ENCODE measurements around the gene SAFB.

SAFB gene

DNA sequence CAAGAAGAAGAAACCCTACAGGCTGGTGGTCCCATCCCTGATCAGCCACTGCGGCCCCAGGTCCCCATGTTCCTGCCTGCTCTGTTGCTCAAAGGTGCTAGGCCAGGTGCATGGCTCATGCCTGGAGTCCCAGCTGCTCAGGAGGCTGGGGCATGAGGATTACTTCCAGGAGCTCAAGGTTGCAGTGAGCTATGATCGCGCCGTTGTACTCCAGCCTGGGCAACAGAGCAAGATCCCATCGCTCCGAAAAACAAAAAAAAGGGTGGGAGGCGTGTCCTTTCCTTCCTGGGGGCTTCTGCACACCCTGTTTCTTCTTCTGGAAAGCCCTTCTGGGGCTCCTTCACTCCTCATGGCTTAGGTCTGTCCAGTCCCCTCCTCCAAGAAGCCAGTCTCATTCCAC is 43.2 kb upstream of the SAFB start:
- Histone ChIP-seq H2BK5ac (ENCODE audit: low read depth, low read length, poor library complexity) (no peak overlapping the region), H3K18ac (ENCODE audit: low read length) (no peak overlapping the region), H3K4me1 (ENCODE audit: control insufficient read depth in 1 of 2, insufficient read depth in 2 of 2, low read length in 2 of 2) (peaks cover 0 to 5% of the 10 kb centered on the region in 2 experiments), H2BK120ac (ENCODE audit: insufficient read depth, low read length, poor library complexity) (no peak overlapping the region), H4K91ac (ENCODE audit: low read depth, low read length) (no peak overlapping the region), H3K4ac (ENCODE audit: low read depth, low read length) (no peak overlapping the region), H3K23ac (ENCODE audit: low read length) (no peak overlapping the region), H2AFZ (ENCODE audit: insufficient read depth, low read length, poor library complexity) (no peak overlapping the region), H3K9ac (ENCODE audit: low read length) (no peak overlapping the region), H3K36me3 (ENCODE audit: control insufficient read depth in 1 of 2, insufficient read depth in 2 of 2, low read length in 2 of 2) (peaks cover 5 to 7% of the 10 kb centered on the region in 2 experiments), H3K9me3 (ENCODE audit: insufficient read depth, low read depth, low read length) (no peaks in the 10 kb centered on the region), H3K14ac (ENCODE audit: low read length) (no peak overlapping the region), H2AK5ac (ENCODE audit: low read length) (no peak overlapping the region), H3K79me2 (ENCODE audit: control insufficient read depth, insufficient read depth, low read length, poor library complexity) (no peaks in the 10 kb centered on the region), H4K8ac (ENCODE audit: low read depth, low read length) (no peak overlapping the region), H4K12ac (ENCODE audit: low read depth, low read length) (no peak overlapping the region), H3K27ac (ENCODE audit: low read depth, low read length) (no peak overlapping the region), H3K4me2 (ENCODE audit: low read length) (no peak overlapping the region), H3K79me1 (ENCODE audit: low read length) (no peaks in the 10 kb centered on the region), H3K27me3 (ENCODE audit: insufficient read depth, low read length) (no peaks in the 10 kb centered on the region), H3K4me3 (ENCODE audit: low read depth, low read length) (no peak overlapping the region), H2BK12ac (ENCODE audit: low read length) (no peak overlapping the region)
- WGBS (ENCODE audit: extremely low coverage, insufficient coverage, insufficient read length) = no CpG with 5 or more reads among the region's 7 CpGs
- DNase-seq = no peak

DNA sequence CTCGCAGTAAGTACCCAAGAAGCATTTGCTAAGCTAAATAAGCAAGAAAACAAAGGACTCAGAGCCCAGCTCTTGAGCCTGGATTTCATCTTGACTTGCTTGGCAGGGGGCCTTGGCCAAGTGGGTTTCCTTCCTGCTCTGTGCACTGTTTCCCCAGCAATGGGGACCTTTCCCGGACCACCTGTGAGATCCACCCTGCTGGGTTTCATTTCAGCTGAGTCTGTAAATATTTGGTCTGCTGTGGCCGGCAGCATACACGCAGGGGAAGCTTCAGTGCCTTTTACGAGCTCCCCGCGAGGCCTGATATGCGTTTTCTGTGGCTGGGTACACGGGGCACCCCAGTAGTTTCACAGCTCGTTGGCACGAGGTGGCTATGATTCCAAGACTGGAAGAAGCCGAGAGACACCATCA is 42.7 kb upstream of the SAFB start:
- no peak overlapping the region for H4K12ac ChIP-seq (ENCODE audit: low read depth, low read length)
- no peak overlapping the region for H3K18ac ChIP-seq (ENCODE audit: low read length)
- no CpG with 5 or more reads among the region's 12 CpGs for WGBS (ENCODE audit: extremely low coverage, insufficient coverage, insufficient read length)
- H4K8ac ChIP-seq (ENCODE audit: low read depth, low read length) = no peak overlapping the region
- no peaks in the 10 kb centered on the region for H3K79me1 ChIP-seq (ENCODE audit: low read length)
- no peaks in the 10 kb centered on the region for H3K27me3 ChIP-seq (ENCODE audit: insufficient read depth, low read length)
- H3K4me1 ChIP-seq (ENCODE audit: control insufficient read depth in 1 of 2, insufficient read depth in 2 of 2, low read length in 2 of 2) = peaks cover 0 to 5% of the 10 kb centered on the region in 2 experiments
- no peak overlapping the region for H3K4me3 ChIP-seq (ENCODE audit: low read depth, low read length)
- H3K9ac ChIP-seq (ENCODE audit: low read length) = no peak overlapping the region
- H2BK120ac ChIP-seq (ENCODE audit: insufficient read depth, low read length, poor library complexity) = no peak overlapping the region
- DNase-seq = no peak
- H2AFZ ChIP-seq (ENCODE audit: insufficient read depth, low read length, poor library complexity) = no peak overlapping the region
- no peak overlapping the region for H2BK12ac ChIP-seq (ENCODE audit: low read length)
- H3K23ac ChIP-seq (ENCODE audit: low read length) = no peak overlapping the region
- H3K79me2 ChIP-seq (ENCODE audit: control insufficient read depth, insufficient read depth, low read length, poor library complexity) = no peaks in the 10 kb centered on the region
- peaks cover 6 to 7% of the 10 kb centered on the region in 2 experiments for H3K36me3 ChIP-seq (ENCODE audit: control insufficient read depth in 1 of 2, insufficient read depth in 2 of 2, low read length in 2 of 2)
- H3K14ac ChIP-seq (ENCODE audit: low read length) = no peak overlapping the region
- H3K4ac ChIP-seq (ENCODE audit: low read depth, low read length) = no peak overlapping the region
- H3K9me3 ChIP-seq (ENCODE audit: insufficient read depth, low read depth, low read length) = no peaks in the 10 kb centered on the region
- H4K91ac ChIP-seq (ENCODE audit: low read depth, low read length) = no peak overlapping the region
- H2AK5ac ChIP-seq (ENCODE audit: low read length) = no peak overlapping the region
- no peak overlapping the region for H3K27ac ChIP-seq (ENCODE audit: low read depth, low read length)
- H3K4me2 ChIP-seq (ENCODE audit: low read length) = no peak overlapping the region
- no peak overlapping the region for H2BK5ac ChIP-seq (ENCODE audit: low read depth, low read length, poor library complexity)

- no peak overlapping the region for H2AFZ ChIP-seq (ENCODE audit: insufficient read depth, low read length, poor library complexity)
- peaks cover 45 to 50% of the 10 kb centered on the region in 2 experiments for H3K36me3 ChIP-seq (ENCODE audit: control insufficient read depth in 1 of 2, insufficient read depth in 2 of 2, low read length in 2 of 2)
- H3K27ac ChIP-seq (ENCODE audit: low read depth, low read length) = peak overlapping the region; percentile 13
- H3K4ac ChIP-seq (ENCODE audit: low read depth, low read length) = no peak overlapping the region
- no peak overlapping the region for H4K91ac ChIP-seq (ENCODE audit: low read depth, low read length)
- WGBS (ENCODE audit: extremely low coverage, insufficient coverage, insufficient read length) = no CpG with 5 or more reads among the region's 29 CpGs
- H2BK120ac ChIP-seq (ENCODE audit: insufficient read depth, low read length, poor library complexity) = no peak overlapping the region
- no peaks in the 10 kb centered on the region for H3K79me1 ChIP-seq (ENCODE audit: low read length)
- H2BK12ac ChIP-seq (ENCODE audit: low read length) = no peak overlapping the region
- no peak overlapping the region for H3K18ac ChIP-seq (ENCODE audit: low read length)
- H2BK5ac ChIP-seq (ENCODE audit: low read depth, low read length, poor library complexity) = no peak overlapping the region
- no peak for DNase-seq
- H3K27me3 ChIP-seq (ENCODE audit: insufficient read depth, low read length) = no peaks in the 10 kb centered on the region
- H3K9ac ChIP-seq (ENCODE audit: low read length) = no peak overlapping the region
- no peaks in the 10 kb centered on the region for H3K79me2 ChIP-seq (ENCODE audit: control insufficient read depth, insufficient read depth, low read length, poor library complexity)
- H3K4me2 ChIP-seq (ENCODE audit: low read length) = peak overlapping the region; percentile 12
- no peaks in the 10 kb centered on the region for H3K9me3 ChIP-seq (ENCODE audit: insufficient read depth, low read depth, low read length)
- H2AK5ac ChIP-seq (ENCODE audit: low read length) = no peak overlapping the region
- no peak overlapping the region for H3K14ac ChIP-seq (ENCODE audit: low read length)
- no peak overlapping the region for H3K4me3 ChIP-seq (ENCODE audit: low read depth, low read length)
- no peak overlapping the region for H4K12ac ChIP-seq (ENCODE audit: low read depth, low read length)
- H3K23ac ChIP-seq (ENCODE audit: low read length) = no peak overlapping the region
- peaks cover 9 to 12% of the 10 kb centered on the region in 2 experiments for H3K4me1 ChIP-seq (ENCODE audit: control insufficient read depth in 1 of 2, insufficient read depth in 2 of 2, low read length in 2 of 2)
- H4K8ac ChIP-seq (ENCODE audit: low read depth, low read length) = no peak overlapping the region
Observed at GRCh38 chr19:5585461-5586299, 37.2 kb upstream of the SAFB start.

GRCh38 chr19:5586300-5587070 is 36.4 kb upstream of the SAFB start:
- H3K4me3 ChIP-seq (ENCODE audit: low read depth, low read length) = no peak overlapping the region
- H4K91ac ChIP-seq (ENCODE audit: low read depth, low read length) = no peak overlapping the region
- no peak overlapping the region for H2AFZ ChIP-seq (ENCODE audit: insufficient read depth, low read length, poor library complexity)
- WGBS (ENCODE audit: extremely low coverage, insufficient coverage, insufficient read length) = no CpG with 5 or more reads among the region's 26 CpGs
- no peak overlapping the region for H3K14ac ChIP-seq (ENCODE audit: low read length)
- DNase-seq = no peak
- H3K4ac ChIP-seq (ENCODE audit: low read depth, low read length) = no peak overlapping the region
- H2AK5ac ChIP-seq (ENCODE audit: low read length) = no peak overlapping the region
- no peak overlapping the region for H3K27ac ChIP-seq (ENCODE audit: low read depth, low read length)
- H4K8ac ChIP-seq (ENCODE audit: low read depth, low read length) = no peak overlapping the region
- peaks cover 50 to 54% of the 10 kb centered on the region in 2 experiments for H3K36me3 ChIP-seq (ENCODE audit: control insufficient read depth in 1 of 2, insufficient read depth in 2 of 2, low read length in 2 of 2)
- no peak overlapping the region for H2BK5ac ChIP-seq (ENCODE audit: low read depth, low read length, poor library complexity)
- no peaks in the 10 kb centered on the region for H3K27me3 ChIP-seq (ENCODE audit: insufficient read depth, low read length)
- no peak overlapping the region for H2BK120ac ChIP-seq (ENCODE audit: insufficient read depth, low read length, poor library complexity)
- H2BK12ac ChIP-seq (ENCODE audit: low read length) = no peak overlapping the region
- no peak overlapping the region for H3K23ac ChIP-seq (ENCODE audit: low read length)
- no peaks in the 10 kb centered on the region for H3K79me1 ChIP-seq (ENCODE audit: low read length)
- H3K9ac ChIP-seq (ENCODE audit: low read length) = no peak overlapping the region
- H3K18ac ChIP-seq (ENCODE audit: low read length) = no peak overlapping the region
- no peaks in the 10 kb centered on the region for H3K9me3 ChIP-seq (ENCODE audit: insufficient read depth, low read depth, low read length)
- no peak overlapping the region for H4K12ac ChIP-seq (ENCODE audit: low read depth, low read length)
- H3K79me2 ChIP-seq (ENCODE audit: control insufficient read depth, insufficient read depth, low read length, poor library complexity) = no peaks in the 10 kb centered on the region
- H3K4me1 ChIP-seq (ENCODE audit: control insufficient read depth in 1 of 2, insufficient read depth in 2 of 2, low read length in 2 of 2) = peaks cover 9 to 12% of the 10 kb centered on the region in 2 experiments
- H3K4me2 ChIP-seq (ENCODE audit: low read length) = peak overlapping the region; percentile 5

All from trophoblast cell (in vitro differentiated cells and primary cell).